ENCODE data around the gene ELP2.
"Not testable (repeated sequence)": the region's sequence is repeated elsewhere in the genome, so short reads cannot be mapped to it uniquely, and the experiment has no call there.

The ELP2 gene, protein sequence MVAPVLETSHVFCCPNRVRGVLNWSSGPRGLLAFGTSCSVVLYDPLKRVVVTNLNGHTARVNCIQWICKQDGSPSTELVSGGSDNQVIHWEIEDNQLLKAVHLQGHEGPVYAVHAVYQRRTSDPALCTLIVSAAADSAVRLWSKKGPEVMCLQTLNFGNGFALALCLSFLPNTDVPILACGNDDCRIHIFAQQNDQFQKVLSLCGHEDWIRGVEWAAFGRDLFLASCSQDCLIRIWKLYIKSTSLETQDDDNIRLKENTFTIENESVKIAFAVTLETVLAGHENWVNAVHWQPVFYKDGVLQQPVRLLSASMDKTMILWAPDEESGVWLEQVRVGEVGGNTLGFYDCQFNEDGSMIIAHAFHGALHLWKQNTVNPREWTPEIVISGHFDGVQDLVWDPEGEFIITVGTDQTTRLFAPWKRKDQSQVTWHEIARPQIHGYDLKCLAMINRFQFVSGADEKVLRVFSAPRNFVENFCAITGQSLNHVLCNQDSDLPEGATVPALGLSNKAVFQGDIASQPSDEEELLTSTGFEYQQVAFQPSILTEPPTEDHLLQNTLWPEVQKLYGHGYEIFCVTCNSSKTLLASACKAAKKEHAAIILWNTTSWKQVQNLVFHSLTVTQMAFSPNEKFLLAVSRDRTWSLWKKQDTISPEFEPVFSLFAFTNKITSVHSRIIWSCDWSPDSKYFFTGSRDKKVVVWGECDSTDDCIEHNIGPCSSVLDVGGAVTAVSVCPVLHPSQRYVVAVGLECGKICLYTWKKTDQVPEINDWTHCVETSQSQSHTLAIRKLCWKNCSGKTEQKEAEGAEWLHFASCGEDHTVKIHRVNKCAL

DNA sequence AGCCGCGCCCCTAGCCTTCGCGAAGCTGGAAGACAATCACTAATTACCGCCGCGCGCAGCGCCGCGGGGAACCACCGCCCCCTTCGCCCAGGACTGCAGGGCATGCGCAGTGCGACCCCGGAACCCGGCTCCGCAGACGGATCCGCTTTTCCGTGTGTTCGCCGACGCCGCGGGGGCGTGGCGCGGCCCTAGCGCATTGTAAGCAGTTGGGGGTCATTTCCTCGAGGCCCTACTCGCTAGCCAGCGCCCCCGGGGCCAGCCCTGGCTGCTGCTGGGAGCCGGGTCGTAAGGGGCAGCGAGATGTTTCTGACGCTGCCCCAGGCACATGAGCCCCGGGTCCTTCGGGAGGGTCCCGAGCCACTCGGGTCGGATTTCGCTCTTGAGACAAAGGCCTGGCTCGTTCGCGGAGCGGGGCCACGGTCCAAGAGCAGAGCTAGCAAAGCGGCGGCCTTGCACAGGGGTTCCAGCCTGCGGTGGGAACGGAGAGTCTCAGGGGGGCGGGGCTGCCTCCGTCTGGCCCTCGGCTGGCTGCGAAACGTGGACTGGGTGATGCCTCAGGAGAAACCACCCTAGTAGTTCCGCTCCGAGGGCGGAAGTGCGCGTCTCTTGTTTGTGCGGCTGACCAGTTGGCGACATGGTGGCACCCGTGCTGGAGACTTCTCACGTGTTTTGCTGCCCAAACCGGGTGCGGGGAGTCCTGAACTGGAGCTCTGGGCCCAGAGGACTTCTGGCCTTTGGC is at the start of gene ELP2, which contains the start of gene SLC39A6:
ELP2 (plus strand) TSS at position 600 of the 739 bp plus-strand sequence; CDS start at position 635, 35 bp downstream.
SLC39A6 (minus strand) TSS at position 41 of the 739 bp plus-strand sequence. CDS start 2,333 bp downstream, outside the sequence.
- FAIRE-seq = no peak

GRCh38 chr18:36081118-36081517 is 48.6 kb upstream of the ELP2 start:
- FAIRE-seq = not testable (repeated sequence)

GRCh38 chr18:36083729-36084128 is 46.0 kb upstream of the ELP2 start:
- no peak for FAIRE-seq

- FAIRE-seq = no peak
These were observed 44.5 kb upstream of the ELP2 start for GRCh38 chr18:36085195-36085594.

GRCh38 chr18:36086186-36086585 is 43.5 kb upstream of the ELP2 start:
- no peak for FAIRE-seq

DNA sequence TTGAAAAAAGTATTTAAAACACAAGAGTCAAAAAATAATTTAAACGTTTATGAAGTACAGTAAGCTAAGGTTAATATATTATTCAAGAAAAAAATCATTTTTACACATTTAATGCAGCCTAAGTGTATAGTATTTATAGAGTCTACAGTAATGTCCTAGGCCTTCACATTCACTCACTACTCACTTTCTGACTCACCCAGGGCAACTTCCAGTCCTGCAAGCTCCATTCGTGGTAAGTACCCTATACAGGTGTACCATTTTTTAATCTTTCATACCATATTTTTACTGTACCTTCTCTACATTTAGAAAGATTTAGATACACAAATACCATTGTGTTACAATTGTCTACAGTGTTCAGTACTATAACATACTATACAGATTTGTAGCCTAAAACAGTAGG is 41.4 kb upstream of the ELP2 start:
- no peak for FAIRE-seq

DNA sequence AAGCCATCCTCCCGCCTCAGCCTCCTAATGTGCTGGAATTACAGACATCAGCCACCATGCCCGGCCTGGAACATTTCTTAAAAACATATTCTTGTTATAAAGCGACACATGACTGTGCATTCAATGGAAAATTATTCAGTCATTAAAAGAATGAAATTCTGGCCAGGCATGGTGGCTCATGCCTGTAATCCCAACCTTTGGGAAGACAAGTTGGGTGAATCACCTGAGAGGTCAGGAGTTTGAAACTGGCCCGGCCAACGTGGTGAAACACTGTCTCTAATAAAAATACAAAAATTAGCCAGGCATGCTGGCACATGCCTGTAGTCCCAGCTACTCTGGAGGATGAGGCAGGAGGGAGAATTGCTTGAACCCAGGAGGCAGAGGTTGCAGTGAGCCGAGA is 40.7 kb upstream of the ELP2 start:
- FAIRE-seq = no peak

DNA sequence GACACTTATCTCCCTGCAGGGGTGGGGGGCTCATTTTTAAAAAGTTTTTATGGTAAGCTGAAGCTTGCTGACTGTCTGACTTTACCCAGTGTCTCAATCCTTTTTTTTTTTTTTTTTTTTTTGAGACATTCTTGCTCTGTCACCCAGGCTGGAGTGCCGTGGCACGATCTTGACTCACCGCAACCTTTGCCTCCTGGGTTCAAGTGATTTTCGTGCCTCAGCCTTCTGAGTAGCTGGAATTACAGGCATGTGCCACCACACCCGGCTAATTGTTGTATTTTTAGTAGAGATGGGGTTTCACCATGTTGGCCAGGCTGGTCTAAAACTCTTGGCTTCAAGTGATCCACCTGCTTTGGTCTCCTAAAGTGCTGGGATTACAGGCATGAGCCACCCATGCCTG is 37.6 kb upstream of the ELP2 start:
- FAIRE-seq = not testable (repeated sequence)

- no peak for FAIRE-seq
These were observed 35.3 kb upstream of the ELP2 start for GRCh38 chr18:36094431-36094830.

DNA sequence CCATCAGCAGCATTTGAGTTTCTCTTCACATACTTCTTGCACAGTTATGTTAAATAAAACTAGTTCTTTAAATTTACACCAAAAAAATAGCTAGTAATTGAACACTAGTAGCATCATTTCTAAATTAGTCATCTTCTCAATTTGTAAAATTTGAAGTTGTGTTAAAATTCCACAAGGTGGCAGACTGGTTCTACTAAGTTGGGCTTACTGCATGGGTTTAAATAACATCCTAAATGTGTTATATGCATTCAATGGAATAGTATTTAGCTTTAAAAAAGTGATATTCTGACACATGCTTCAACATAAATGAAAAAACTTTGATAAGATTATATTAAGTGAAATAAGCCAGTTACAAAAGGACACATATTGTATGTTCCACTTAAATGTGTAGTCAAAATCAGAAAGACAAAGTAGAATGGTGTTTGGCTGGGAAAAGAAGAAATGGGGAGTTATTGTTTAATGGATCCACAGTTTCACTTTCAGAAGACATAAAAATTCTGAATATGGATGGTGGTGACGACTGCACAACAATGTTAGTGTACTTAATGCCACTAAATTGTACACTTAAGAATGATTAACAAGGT is 33.7 kb upstream of the ELP2 start:
- FAIRE-seq = peak; percentile 65

GRCh38 chr18:36096955-36097354 is 32.7 kb upstream of the ELP2 start:
- no peak for FAIRE-seq

GRCh38 chr18:36099311-36099710 is 30.4 kb upstream of the ELP2 start:
- no peak for FAIRE-seq

GRCh38 chr18:36101943-36102342 is 27.8 kb upstream of the ELP2 start:
- FAIRE-seq = no peak

GRCh38 chr18:36104749-36105148 is 24.9 kb upstream of the ELP2 start:
- no peak for FAIRE-seq

GRCh38 chr18:36107477-36107876 is 22.2 kb upstream of the ELP2 start:
- no peak for FAIRE-seq

DNA sequence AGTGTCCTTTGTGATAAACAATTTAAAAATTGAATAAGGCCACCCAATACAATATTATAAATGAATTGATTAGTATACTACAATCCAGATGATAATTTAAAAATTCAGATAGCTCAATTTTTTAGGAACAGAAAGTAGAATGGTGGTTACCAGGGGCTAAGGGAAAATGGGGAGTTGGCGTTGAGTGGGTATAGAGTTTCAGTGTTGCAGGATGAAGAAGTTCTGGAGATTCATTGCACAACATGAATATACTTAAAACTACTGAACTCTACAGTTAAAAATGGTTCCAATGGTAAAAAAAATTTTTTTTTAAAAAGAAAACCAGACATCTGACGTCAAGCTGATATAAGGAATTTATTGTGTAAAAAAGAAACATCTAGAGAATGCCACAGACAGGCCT is 21.5 kb upstream of the ELP2 start:
- no peak for FAIRE-seq

DNA sequence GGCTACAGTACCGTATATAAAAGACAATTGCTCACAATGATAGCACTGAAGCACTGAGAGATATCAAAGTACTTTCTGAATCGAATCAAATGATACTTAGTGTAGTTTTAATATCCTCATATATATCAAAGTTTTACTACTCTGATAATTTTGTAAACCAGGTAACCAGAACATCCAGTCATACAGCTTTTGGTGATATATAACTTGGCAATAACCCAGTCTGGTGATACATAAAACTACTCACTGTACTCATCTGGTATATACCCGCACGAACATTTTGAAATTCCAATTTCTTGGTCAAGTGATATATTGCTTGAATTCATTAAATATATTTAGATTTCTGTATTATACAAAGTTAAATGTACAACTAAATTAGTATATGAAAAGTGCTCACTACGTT is 21.1 kb upstream of the ELP2 start:
- no peak for FAIRE-seq

DNA sequence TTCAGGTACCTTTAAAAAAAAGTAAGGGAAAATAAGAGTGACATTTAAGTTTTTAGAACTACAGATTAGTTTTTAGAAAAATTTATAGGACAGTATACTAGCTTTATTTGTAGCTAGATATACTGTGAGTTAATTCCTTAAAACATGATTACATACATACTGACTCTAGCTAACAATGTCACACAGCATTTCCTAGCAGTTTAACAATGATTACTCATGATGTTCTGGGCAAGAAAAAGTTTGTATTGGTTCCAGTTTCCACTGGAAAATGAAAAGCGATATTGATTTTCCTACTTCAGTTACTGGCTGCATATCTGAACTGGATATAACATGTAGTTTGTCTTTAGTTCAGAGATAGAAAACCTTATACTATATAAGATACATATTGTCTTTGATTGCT is 20.0 kb upstream of the ELP2 start:
- no peak for FAIRE-seq

GRCh38 chr18:36112302-36112701 is 17.4 kb upstream of the ELP2 start:
- no peak for FAIRE-seq

DNA sequence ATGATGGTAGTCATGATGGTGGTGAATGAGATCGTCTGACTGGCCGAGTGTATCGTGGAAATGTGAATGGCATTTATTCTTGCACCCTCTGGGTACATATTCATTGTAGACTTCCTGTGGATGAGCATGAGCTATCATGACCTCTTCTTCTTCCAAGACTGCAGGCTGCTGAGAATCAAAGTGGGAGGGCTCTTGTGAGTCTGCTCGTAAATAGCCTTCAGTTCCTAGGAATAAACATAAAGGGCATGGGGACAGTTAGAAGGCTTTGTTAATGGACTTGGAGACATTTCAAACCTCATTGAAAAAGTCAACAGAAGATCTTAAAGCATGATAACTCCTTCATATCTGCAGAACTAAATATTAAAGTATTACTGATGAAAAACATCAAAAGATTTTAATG is 15.4 kb upstream of the ELP2 start:
- no peak for FAIRE-seq

- FAIRE-seq = no peak
These were observed 15.0 kb upstream of the ELP2 start for GRCh38 chr18:36114738-36115137.

- not testable (repeated sequence) for FAIRE-seq
These were observed 12.9 kb upstream of the ELP2 start for GRCh38 chr18:36116771-36117170.

- FAIRE-seq = no peak
These were observed 9.4 kb upstream of the ELP2 start for GRCh38 chr18:36120297-36120696.

All from colon (tissue), 2 donors.